ENCODE data around the gene IKBKE. TPM values are rescaled to one million over a fixed set of nuclear protein-coding genes. Genes with fewer than 3 reads are reported as not detected.

The IKBKE gene
- total RNA-seq, 1 experiment from 2014 or later, result 6.4 TPM

GRCh38 chr1:206526064-206526911, 56.0 kb downstream of the IKBKE start:
- ChIA-PET CTCF (no interaction called here), POLR2A (no interaction called here)
- in situ Hi-C loops (cut with HindIII; ENCODE audit: low pct_unique_long_range_greater_than_20kb, low sequenced_read_pairs) (no loop called here), intact Hi-C loops (cut with micrococcal nuclease; ENCODE audit: unreplicated experiment) (no loop called here)
- no peak overlapping the region for H3K4me3 ChIP-seq (ENCODE audit: low read depth in 2 of 2, low read length in 2 of 2)
- DNase-seq (ENCODE audit: low read depth, low spot score), result no peak
- TF ChIP-seq TCF7L2 (IDR thresholded peaks at IDR 0.05; ENCODE audit: low read depth, low read length), result no peak
- no peak for TF ChIP-seq CTCF (IDR thresholded peaks at IDR 0.05)
- TF ChIP-seq REST (IDR thresholded peaks at IDR 0.05; ENCODE audit: insufficient read depth in 1 of 2, low read depth in 2 of 2, low read length in 1 of 2), result no peak
- no peak for TF ChIP-seq POLR2AphosphoS5 (IDR thresholded peaks at IDR 0.05; ENCODE audit: low read depth, low read length)
- TF ChIP-seq SIN3A (IDR thresholded peaks at IDR 0.05; ENCODE audit: borderline replicate concordance, insufficient read depth, low read depth, low read length), result no peak
- ATAC-seq, result peak; percentile 30; the same call in 1 of the 2 replicates
- no peaks in the 10 kb centered on the region for H3K27me3 ChIP-seq (ENCODE audit: control insufficient read depth, insufficient read depth, low read length)
- H3K4me1 ChIP-seq (ENCODE audit: control insufficient read depth, insufficient read depth, low read length), result no peaks in the 10 kb centered on the region
- no TSS peak for BruUV-seq (replicated peaks)
- no peaks in the 10 kb centered on the region for H3K36me3 ChIP-seq (ENCODE audit: control insufficient read depth, insufficient read depth, low read length)
- no peaks in the 10 kb centered on the region for H3K9me3 ChIP-seq (ENCODE audit: control insufficient read depth, insufficient read depth, low read depth, low read length)
- no peak overlapping the region for H3K27ac ChIP-seq (ENCODE audit: low read length)

GRCh38 chr1:206529425-206529824, 59.1 kb downstream of the IKBKE start:
- no peaks in the 10 kb centered on the region for H3K36me3 ChIP-seq (ENCODE audit: control insufficient read depth, insufficient read depth, low read length)
- TF ChIP-seq REST (IDR thresholded peaks at IDR 0.05; ENCODE audit: insufficient read depth in 1 of 2, low read depth in 2 of 2, low read length in 1 of 2) (no peak), SIN3A (IDR thresholded peaks at IDR 0.05; ENCODE audit: borderline replicate concordance, insufficient read depth, low read depth, low read length) (no peak), TCF7L2 (IDR thresholded peaks at IDR 0.05; ENCODE audit: low read depth, low read length) (no peak), CTCF (IDR thresholded peaks at IDR 0.05) (no peak), POLR2AphosphoS5 (IDR thresholded peaks at IDR 0.05; ENCODE audit: low read depth, low read length) (no peak)
- no peaks in the 10 kb centered on the region for H3K4me1 ChIP-seq (ENCODE audit: control insufficient read depth, insufficient read depth, low read length)
- no peak for DNase-seq (ENCODE audit: low read depth, low spot score)
- intact Hi-C loops (cut with micrococcal nuclease; ENCODE audit: unreplicated experiment), result no loop called here
- no peak for ATAC-seq
- no peak overlapping the region for H3K27ac ChIP-seq (ENCODE audit: low read length)
- POLR2A ChIA-PET, result no interaction called here
- no TSS peak for BruUV-seq (replicated peaks)
- H3K4me3 ChIP-seq (ENCODE audit: low read depth in 2 of 2, low read length in 2 of 2), result no peak overlapping the region
- in situ Hi-C loops (cut with HindIII; ENCODE audit: low pct_unique_long_range_greater_than_20kb, low sequenced_read_pairs), result no loop called here
- no peaks in the 10 kb centered on the region for H3K27me3 ChIP-seq (ENCODE audit: control insufficient read depth, insufficient read depth, low read length)
- CTCF ChIA-PET, result no interaction called here
- no peaks in the 10 kb centered on the region for H3K9me3 ChIP-seq (ENCODE audit: control insufficient read depth, insufficient read depth, low read depth, low read length)
